Osteocyte (in vitro differentiated cells): ENCODE measurements around the gene ASCC2. TPM values are rescaled to one million over a fixed set of nuclear protein-coding genes. Genes with fewer than 3 reads are reported as not detected.
A peak's percentile ranks its signal among the peaks of the same experiment; 100 is the strongest.

ENCODE experiments used
- DNase-seq: peaks from one replicate; pipeline ENCODE4 v3.0.0; 2021; ENCODE audit warnings: mixed read lengths; ENCODE audit not compliant: unreplicated experiment; ENCODE audit errors: extremely low spot score
- H3K27ac Mint-ChIP-seq: one replicate; pipeline ENCODE4 v1.8.0; 2021; ENCODE audit warnings: mild to moderate bottlenecking, mixed read lengths; ENCODE audit not compliant: unreplicated experiment
- H3K27me3 Mint-ChIP-seq: one replicate; pipeline ENCODE4 v1.8.0; 2021; ENCODE audit warnings: mixed read lengths; ENCODE audit not compliant: unreplicated experiment
- H3K36me3 Mint-ChIP-seq: one replicate; pipeline ENCODE4 v1.8.0; 2021; ENCODE audit warnings: mixed read lengths; ENCODE audit not compliant: unreplicated experiment
- H3K4me1 Mint-ChIP-seq: one replicate; pipeline ENCODE4 v1.8.0; 2021; ENCODE audit warnings: mixed read lengths; ENCODE audit not compliant: unreplicated experiment
- H3K4me3 Mint-ChIP-seq: one replicate; pipeline ENCODE4 v1.8.0; 2021; ENCODE audit warnings: mild to moderate bottlenecking, moderate library complexity, mixed read lengths; ENCODE audit not compliant: unreplicated experiment
- H3K9me3 Mint-ChIP-seq: one replicate; pipeline ENCODE4 v1.8.0; 2021; ENCODE audit warnings: mixed read lengths; ENCODE audit not compliant: unreplicated experiment
- CTCF ChIP-seq: fragments of 200-600 bp; sonication (generic); IDR thresholded peaks from 2 replicates; pipeline ENCODE4 v1.5.0; 2021; ENCODE audit warnings: antibody characterized with exemption, mild to moderate bottlenecking, moderate library complexity
- long read RNA-seq: library from polyadenylated mRNA; unstranded; transcript quantifications from one replicate; pipeline ENCODE4 v2.0.0, GENCODE V29; 2021
- total RNA-seq: library from RNA; stranded (reverse); gene quantifications from 2 replicates; pipeline ENCODE4 v1.2.1, GENCODE V29; 2021

ASCC2 gene
- total RNA-seq, result 47.1 and 49.4 TPM in 2 replicates
- long read RNA-seq, transcript ASCC2-202 (21 exons, 2,823 nt), result major isoform, 25 of 103 reads
- long read RNA-seq, transcript ASCC2-201 (20 exons, 2,793 nt), result minor isoform, 11 of 103 reads
- long read RNA-seq, partial matches to known transcripts, result 24 of 103 reads
- long read RNA-seq, other reads (novel, unspliced or antisense), result 43 of 103 reads

GRCh38 chr22:29837741-29838598 lies at the start of gene ASCC2:
ASCC2 (minus strand) TSS chr22:29838274; CDS start chr22:29832325, 5,949 bp downstream.
- no peak for TF ChIP-seq CTCF
- H3K27ac Mint-ChIP-seq, result peak within 1 kb of the TSS; percentile 97
- H3K4me3 Mint-ChIP-seq, result peak within 1 kb of the TSS; percentile 92
- no peaks in the 10 kb centered on the region for H3K9me3 Mint-ChIP-seq
- peaks cover 26% of the 10 kb centered on the region for H3K4me1 Mint-ChIP-seq
- no peaks in the 10 kb centered on the region for H3K27me3 Mint-ChIP-seq
- peaks cover 7% of the 10 kb centered on the region for H3K36me3 Mint-ChIP-seq
- DNase-seq, result peak; percentile 98

- Mint-ChIP-seq H3K4me1 (peaks cover 11% of the 10 kb centered on the region), H3K27ac (no peak overlapping the region), H3K9me3 (no peaks in the 10 kb centered on the region), H3K36me3 (peaks cover 1% of the 10 kb centered on the region), H3K27me3 (no peaks in the 10 kb centered on the region), H3K4me3 (no peak overlapping the region)
- no peak for TF ChIP-seq CTCF
- DNase-seq, result no peak
Measured at GRCh38 chr22:29887358-29887757, 49.3 kb upstream of the ASCC2 start.

GRCh38 chr22:29886596-29886995 lies 48.5 kb upstream of the ASCC2 start:
- H3K9me3 Mint-ChIP-seq, result no peaks in the 10 kb centered on the region
- no peaks in the 10 kb centered on the region for H3K27me3 Mint-ChIP-seq
- H3K4me3 Mint-ChIP-seq, result no peak overlapping the region
- peaks cover 1% of the 10 kb centered on the region for H3K36me3 Mint-ChIP-seq
- peaks cover 11% of the 10 kb centered on the region for H3K4me1 Mint-ChIP-seq
- no peak for TF ChIP-seq CTCF
- no peak for DNase-seq
- no peak overlapping the region for H3K27ac Mint-ChIP-seq

- no peak for TF ChIP-seq CTCF
- H3K36me3 Mint-ChIP-seq, result peaks cover 1% of the 10 kb centered on the region
- DNase-seq, result no peak
- H3K4me3 Mint-ChIP-seq, result no peak overlapping the region
- H3K9me3 Mint-ChIP-seq, result no peaks in the 10 kb centered on the region
- H3K27me3 Mint-ChIP-seq, result no peaks in the 10 kb centered on the region
- no peak overlapping the region for H3K27ac Mint-ChIP-seq
- peaks cover 11% of the 10 kb centered on the region for H3K4me1 Mint-ChIP-seq
Measured at GRCh38 chr22:29885610-29886009, 47.5 kb upstream of the ASCC2 start.

GRCh38 chr22:29883775-29884097 lies 45.7 kb upstream of the ASCC2 start:
- DNase-seq, result no peak
- no peaks in the 10 kb centered on the region for H3K9me3 Mint-ChIP-seq
- no peaks in the 10 kb centered on the region for H3K27me3 Mint-ChIP-seq
- peak overlapping the region; percentile 83 for H3K4me3 Mint-ChIP-seq
- H3K27ac Mint-ChIP-seq, result peak overlapping the region; percentile 82
- peaks cover 11% of the 10 kb centered on the region for H3K4me1 Mint-ChIP-seq
- H3K36me3 Mint-ChIP-seq, result peaks cover 1% of the 10 kb centered on the region
- no peak for TF ChIP-seq CTCF
